ENCODE results near the gene STXBP5. TPM values are rescaled to one million over a fixed set of nuclear protein-coding genes. Genes with fewer than 3 reads are reported as not detected.

The STXBP5 gene
- polyA plus RNA-seq, 1 experiment: 21.0 TPM

- Histone ChIP-seq H3K4me3 (ENCODE audit: low read depth, low read length) (no peak overlapping the region), H3K36me3 (ENCODE audit: control insufficient read depth, insufficient read depth, low read length) (no peaks in the 10 kb centered on the region), H3K27me3 (ENCODE audit: control insufficient read depth, insufficient read depth, low read length) (no peaks in the 10 kb centered on the region)
- DNase-seq (ENCODE audit: low read depth): no peak
- no peak for TF ChIP-seq CTCF (IDR thresholded peaks at IDR 0.05; ENCODE audit: insufficient read depth, low read depth, low read length)
- ChIA-PET CTCF (interaction anchor here (0.9 kb wide), 1 partner anchor 32 kb away, joined by 3 read pairs; no protein-coding TSS in a partner anchor), POLR2A (no interaction called here)
These were observed 22.0 kb downstream of the STXBP5 start for GRCh38 chr6:147226163-147226724.

- Histone ChIP-seq H3K36me3 (ENCODE audit: control insufficient read depth, insufficient read depth, low read length) (no peaks in the 10 kb centered on the region), H3K27me3 (ENCODE audit: control insufficient read depth, insufficient read depth, low read length) (no peaks in the 10 kb centered on the region), H3K4me3 (ENCODE audit: low read depth, low read length) (no peak overlapping the region)
- no peak for TF ChIP-seq CTCF (IDR thresholded peaks at IDR 0.05; ENCODE audit: insufficient read depth, low read depth, low read length)
- POLR2A ChIA-PET: no interaction called here
- CTCF ChIA-PET: interaction anchor here (0.9 to 1.0 kb wide), 2 partner anchors 22 to 31 kb away, joined by 3 read pairs; no protein-coding TSS in a partner anchor
- no peak for DNase-seq (ENCODE audit: low read depth)
These were observed 22.7 kb downstream of the STXBP5 start for GRCh38 chr6:147226877-147227276.

- H3K4me3 ChIP-seq (ENCODE audit: low read depth, low read length): no peak overlapping the region
- H3K27me3 ChIP-seq (ENCODE audit: control insufficient read depth, insufficient read depth, low read length): no peaks in the 10 kb centered on the region
- TF ChIP-seq CTCF (IDR thresholded peaks at IDR 0.05; ENCODE audit: insufficient read depth, low read depth, low read length): no peak
- CTCF ChIA-PET: interaction anchor here (1.0 kb wide), 1 partner anchor 23 kb away, joined by 3 read pairs; no protein-coding TSS in a partner anchor
- POLR2A ChIA-PET: no interaction called here
- DNase-seq (ENCODE audit: low read depth): no peak
- H3K36me3 ChIP-seq (ENCODE audit: control insufficient read depth, insufficient read depth, low read length): no peaks in the 10 kb centered on the region
These were observed 23.6 kb downstream of the STXBP5 start for GRCh38 chr6:147227770-147228320.

GRCh38 chr6:147231589-147231988 lies 27.4 kb downstream of the STXBP5 start:
- TF ChIP-seq CTCF (IDR thresholded peaks at IDR 0.05; ENCODE audit: insufficient read depth, low read depth, low read length): no peak
- no peak overlapping the region for H3K4me3 ChIP-seq (ENCODE audit: low read depth, low read length)
- no peak for DNase-seq (ENCODE audit: low read depth)
- ChIA-PET CTCF (interaction anchor here (1.5 kb wide), 1 partner anchor 8 kb away, joined by 5 read pairs; no protein-coding TSS in a partner anchor), POLR2A (no interaction called here)
- H3K36me3 ChIP-seq (ENCODE audit: control insufficient read depth, insufficient read depth, low read length): no peaks in the 10 kb centered on the region
- H3K27me3 ChIP-seq (ENCODE audit: control insufficient read depth, insufficient read depth, low read length): no peaks in the 10 kb centered on the region

- Histone ChIP-seq H3K36me3 (ENCODE audit: control insufficient read depth, insufficient read depth, low read length) (peaks cover 2% of the 10 kb centered on the region; the same call in 1 of the 2 replicates), H3K27me3 (ENCODE audit: control insufficient read depth, insufficient read depth, low read length) (no peaks in the 10 kb centered on the region), H3K4me3 (ENCODE audit: low read depth, low read length) (no peak overlapping the region)
- POLR2A ChIA-PET: no interaction called here
- CTCF ChIA-PET: no interaction called here
- DNase-seq (ENCODE audit: low read depth): no peak
- no peak for TF ChIP-seq CTCF (IDR thresholded peaks at IDR 0.05; ENCODE audit: insufficient read depth, low read depth, low read length)
These were observed 30.5 kb downstream of the STXBP5 start for GRCh38 chr6:147234685-147235084.
